ENCODE data around the gene LPP. TPM values are rescaled to one million over a fixed set of nuclear protein-coding genes. Genes with fewer than 3 reads are reported as not detected.

Gene LPP
- total and polyA plus RNA-seq, 2 donors from 2014 or later, result 6.7 to 233 TPM

- TF ChIP-seq CTCF (IDR thresholded peaks at IDR 0.05; ENCODE audit: borderline replicate concordance, extremely low read depth, insufficient read depth), result no peak
- intact Hi-C loops (cut with DNase I), result no loop called here
- Histone ChIP-seq H3K27me3 (ENCODE audit: control insufficient read depth, insufficient read depth, low read length) (no peaks in the 10 kb centered on the region), H3K9me3 (ENCODE audit: control insufficient read depth in 2 of 3, insufficient read depth in 1 of 3, low read length in 3 of 3) (no peaks in the 10 kb centered on the region), H3K9ac (ENCODE audit: low read length in 3 of 3) (no peak overlapping the region), H3K4me3 (ENCODE audit: low read length in 3 of 3) (no peak overlapping the region), H3K4me1 (ENCODE audit: control insufficient read depth in 2 of 3, insufficient read depth in 2 of 3, low read depth in 1 of 3, low read length in 3 of 3) (peaks cover 2 to 35% (median 12%) of the 10 kb centered on the region in 3 donors), H3K27ac (ENCODE audit: low read depth in 2 of 2, low read length in 2 of 2) (no peak overlapping the region), H3K36me3 (ENCODE audit: control insufficient read depth in 2 of 3, insufficient read depth in 3 of 3, low read length in 3 of 3) (no peaks in the 10 kb centered on the region)
- DNase-seq, result no peak
- no peak for FAIRE-seq
Observed at GRCh38 chr3:188472336-188472735, 318.4 kb downstream of the LPP start.

DNA sequence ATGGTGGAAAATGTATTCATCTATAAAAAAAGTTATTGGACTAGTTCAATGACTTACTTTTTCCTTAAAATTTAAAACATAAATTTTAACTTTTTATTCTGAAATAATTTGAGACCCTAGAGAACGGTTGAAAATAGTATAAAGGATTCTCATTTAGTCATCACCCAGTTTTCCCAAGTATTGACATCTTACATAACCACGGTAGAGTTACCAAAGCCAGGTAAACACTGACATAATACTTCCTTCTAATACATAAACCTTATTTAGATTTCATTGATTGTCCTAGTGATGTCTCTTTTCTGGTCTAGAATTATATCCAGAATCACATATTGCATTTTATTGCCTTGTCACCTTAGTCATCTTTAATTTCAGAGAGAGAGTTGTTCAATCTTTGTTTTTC is 319.1 kb downstream of the LPP start:
- no peaks in the 10 kb centered on the region for H3K27me3 ChIP-seq (ENCODE audit: control insufficient read depth, insufficient read depth, low read length)
- FAIRE-seq (no peak), DNase-seq (no peak)
- no peaks in the 10 kb centered on the region for H3K9me3 ChIP-seq (ENCODE audit: control insufficient read depth in 2 of 3, insufficient read depth in 1 of 3, low read length in 3 of 3)
- H3K27ac ChIP-seq (ENCODE audit: low read depth in 2 of 2, low read length in 2 of 2), result no peak overlapping the region
- intact Hi-C loops (cut with DNase I), result no loop called here
- H3K4me3 ChIP-seq (ENCODE audit: low read length in 3 of 3), result no peak overlapping the region
- H3K4me1 ChIP-seq (ENCODE audit: control insufficient read depth in 2 of 3, insufficient read depth in 2 of 3, low read depth in 1 of 3, low read length in 3 of 3), result peaks cover 2 to 28% (median 5%) of the 10 kb centered on the region in 3 donors
- H3K36me3 ChIP-seq (ENCODE audit: control insufficient read depth in 2 of 3, insufficient read depth in 3 of 3, low read length in 3 of 3), result no peaks in the 10 kb centered on the region
- TF ChIP-seq CTCF (IDR thresholded peaks at IDR 0.05; ENCODE audit: borderline replicate concordance, extremely low read depth, insufficient read depth), result no peak
- H3K9ac ChIP-seq (ENCODE audit: low read length in 3 of 3), result no peak overlapping the region

DNA sequence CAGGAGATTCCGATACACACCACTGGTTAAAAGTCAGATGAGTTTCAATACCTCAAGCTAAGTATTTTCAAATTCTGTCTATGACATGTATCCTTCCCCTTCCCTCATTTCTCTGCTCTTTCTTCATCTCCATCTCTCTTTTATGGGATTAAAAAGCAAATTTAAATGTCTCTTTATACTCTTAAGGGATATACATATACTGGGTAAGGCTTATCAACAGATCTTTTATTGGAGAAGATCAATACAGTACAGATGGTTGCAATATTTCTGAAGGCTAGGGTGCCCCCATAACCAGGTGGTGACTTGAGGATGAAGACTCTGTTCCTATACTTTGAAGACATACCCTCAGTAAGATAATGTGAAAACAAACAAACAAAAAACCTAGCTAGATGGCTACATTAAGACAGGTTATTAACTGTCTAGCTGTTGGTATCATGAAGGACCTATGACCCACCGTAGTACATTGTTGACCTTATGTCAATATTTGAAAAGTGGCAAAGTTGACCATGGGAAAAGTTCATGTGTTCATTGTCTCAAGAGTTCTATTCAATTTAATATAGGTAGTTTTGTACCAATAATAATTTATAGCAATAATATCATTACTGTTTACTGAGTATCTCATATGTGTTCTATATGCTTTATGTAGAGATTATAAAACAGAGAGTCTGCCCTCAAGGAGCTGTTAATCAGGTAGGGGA is 319.8 kb downstream of the LPP start:
- Histone ChIP-seq H3K9ac (ENCODE audit: low read length in 3 of 3) (no peak overlapping the region), H3K36me3 (ENCODE audit: control insufficient read depth in 2 of 3, insufficient read depth in 3 of 3, low read length in 3 of 3) (no peaks in the 10 kb centered on the region), H3K4me1 (ENCODE audit: control insufficient read depth in 2 of 3, insufficient read depth in 2 of 3, low read depth in 1 of 3, low read length in 3 of 3) (peaks cover 0 to 22% (median 0%) of the 10 kb centered on the region in 3 donors), H3K27me3 (ENCODE audit: control insufficient read depth, insufficient read depth, low read length) (no peaks in the 10 kb centered on the region), H3K9me3 (ENCODE audit: control insufficient read depth in 2 of 3, insufficient read depth in 1 of 3, low read length in 3 of 3) (no peaks in the 10 kb centered on the region), H3K4me3 (ENCODE audit: low read length in 3 of 3) (no peak overlapping the region), H3K27ac (ENCODE audit: low read depth in 2 of 2, low read length in 2 of 2) (no peak overlapping the region)
- intact Hi-C loops (cut with DNase I), result no loop called here
- DNase-seq, result no peak
- no peak for FAIRE-seq
- TF ChIP-seq CTCF (IDR thresholded peaks at IDR 0.05; ENCODE audit: borderline replicate concordance, extremely low read depth, insufficient read depth), result no peak

All from kidney (tissue), 14 donors.